AG10803 (cell line): ENCODE data around the gene MPZL1.

ENCODE experiments used
- DNase-seq: peaks from one replicate; pipeline ENCODE4 v3.0.0; 2010; ENCODE audit warnings: low read depth
- H3K4me3 ChIP-seq: 2 replicates; pipeline ENCODE4 v1.5.1; 2011; ENCODE audit warnings: mild to moderate bottlenecking, low read length, control low read depth
- TF ChIP-seq, protein P1 (sequence below): conservative IDR thresholded peaks from 2 replicates; pipeline ENCODE4 v1.5.1; 2011; ENCODE audit warnings: mild to moderate bottlenecking, low read length, control low read depth, inconsistent platforms

MPZL1 gene

DNA sequence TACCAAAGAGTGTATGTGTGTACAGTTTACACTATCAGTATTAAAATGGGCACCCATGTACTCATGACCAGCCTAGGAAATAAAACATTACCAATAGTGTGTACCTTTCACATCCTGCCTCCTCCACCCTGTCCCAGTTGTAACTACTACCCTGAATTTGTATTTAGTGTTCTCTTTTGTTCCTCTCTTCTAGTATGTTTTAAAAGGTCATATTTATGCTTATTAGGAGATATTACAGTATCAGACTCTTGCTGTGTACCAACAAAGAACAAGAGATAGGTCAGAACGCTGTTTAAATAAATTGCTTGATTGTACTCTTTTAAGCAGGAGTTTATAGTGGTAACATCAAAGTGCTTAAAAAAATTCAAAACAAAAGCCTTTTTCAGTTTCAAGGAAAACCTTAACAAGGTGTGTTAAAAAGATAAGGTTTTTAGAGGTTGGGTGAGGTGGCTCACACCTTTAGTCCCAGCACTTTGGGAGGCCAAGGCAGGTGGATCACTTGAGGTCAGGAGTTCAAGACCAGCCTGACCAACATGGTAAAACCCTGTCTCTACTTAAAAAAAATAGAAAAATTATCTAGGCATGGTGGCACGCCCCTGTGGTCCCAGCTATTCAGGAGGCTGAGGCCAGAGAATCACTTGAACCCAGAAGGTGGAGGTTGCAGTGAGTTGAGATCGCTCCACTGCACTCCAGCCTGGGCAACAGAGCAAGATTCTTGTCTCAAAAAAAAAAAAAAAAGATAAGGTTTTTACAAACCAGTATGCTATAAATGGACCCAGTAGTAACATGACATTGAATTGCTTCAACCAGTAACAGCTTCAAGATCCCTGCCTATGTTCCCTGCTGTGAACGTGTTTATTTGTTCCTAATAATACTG lies 35.9 kb downstream of the MPZL1 start:
- TF ChIP-seq, protein P1, sequence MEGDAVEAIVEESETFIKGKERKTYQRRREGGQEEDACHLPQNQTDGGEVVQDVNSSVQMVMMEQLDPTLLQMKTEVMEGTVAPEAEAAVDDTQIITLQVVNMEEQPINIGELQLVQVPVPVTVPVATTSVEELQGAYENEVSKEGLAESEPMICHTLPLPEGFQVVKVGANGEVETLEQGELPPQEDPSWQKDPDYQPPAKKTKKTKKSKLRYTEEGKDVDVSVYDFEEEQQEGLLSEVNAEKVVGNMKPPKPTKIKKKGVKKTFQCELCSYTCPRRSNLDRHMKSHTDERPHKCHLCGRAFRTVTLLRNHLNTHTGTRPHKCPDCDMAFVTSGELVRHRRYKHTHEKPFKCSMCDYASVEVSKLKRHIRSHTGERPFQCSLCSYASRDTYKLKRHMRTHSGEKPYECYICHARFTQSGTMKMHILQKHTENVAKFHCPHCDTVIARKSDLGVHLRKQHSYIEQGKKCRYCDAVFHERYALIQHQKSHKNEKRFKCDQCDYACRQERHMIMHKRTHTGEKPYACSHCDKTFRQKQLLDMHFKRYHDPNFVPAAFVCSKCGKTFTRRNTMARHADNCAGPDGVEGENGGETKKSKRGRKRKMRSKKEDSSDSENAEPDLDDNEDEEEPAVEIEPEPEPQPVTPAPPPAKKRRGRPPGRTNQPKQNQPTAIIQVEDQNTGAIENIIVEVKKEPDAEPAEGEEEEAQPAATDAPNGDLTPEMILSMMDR, result no peak
- DNase-seq, result no peak
- no peak overlapping the region for H3K4me3 ChIP-seq

- TF ChIP-seq, protein P1, result no peak
- H3K4me3 ChIP-seq, result no peak overlapping the region
- DNase-seq, result no peak
Measured at GRCh38 chr1:167761400-167761799, 39.6 kb downstream of the MPZL1 start.

DNA sequence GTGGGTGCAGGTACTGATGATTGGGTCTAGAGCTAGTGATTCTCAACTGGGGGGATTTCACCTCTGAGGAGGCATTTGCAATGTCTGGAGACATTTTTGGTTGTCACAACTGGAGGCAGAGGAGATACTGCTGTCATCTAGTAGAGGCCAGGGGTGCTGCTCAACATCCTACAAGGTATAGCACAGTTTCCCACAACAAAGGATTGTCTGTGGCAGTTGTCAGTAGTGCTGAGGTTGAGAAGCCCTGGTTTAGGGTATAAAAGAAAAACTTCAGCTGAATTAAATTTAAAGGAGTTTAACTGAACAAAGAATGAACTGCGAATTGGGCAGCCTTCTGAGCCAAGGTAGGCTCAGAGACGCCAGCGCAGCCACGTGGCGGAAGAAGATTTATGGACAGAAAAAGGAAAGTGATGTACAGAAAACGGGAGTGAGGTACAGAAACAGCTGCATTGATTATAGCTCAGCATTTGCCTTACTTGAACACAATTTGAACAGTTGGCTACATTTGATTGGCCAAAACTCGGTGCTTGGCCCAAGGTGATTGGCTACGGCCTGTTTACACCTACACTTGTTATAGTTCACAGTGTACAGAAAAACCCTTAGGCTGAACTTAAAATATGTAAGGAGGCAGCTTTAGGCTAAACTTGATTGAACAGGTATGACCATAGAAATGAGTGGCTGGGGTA lies 40.4 kb downstream of the MPZL1 start:
- no peak overlapping the region for H3K4me3 ChIP-seq
- no peak for DNase-seq
- TF ChIP-seq, protein P1, result no peak

DNA sequence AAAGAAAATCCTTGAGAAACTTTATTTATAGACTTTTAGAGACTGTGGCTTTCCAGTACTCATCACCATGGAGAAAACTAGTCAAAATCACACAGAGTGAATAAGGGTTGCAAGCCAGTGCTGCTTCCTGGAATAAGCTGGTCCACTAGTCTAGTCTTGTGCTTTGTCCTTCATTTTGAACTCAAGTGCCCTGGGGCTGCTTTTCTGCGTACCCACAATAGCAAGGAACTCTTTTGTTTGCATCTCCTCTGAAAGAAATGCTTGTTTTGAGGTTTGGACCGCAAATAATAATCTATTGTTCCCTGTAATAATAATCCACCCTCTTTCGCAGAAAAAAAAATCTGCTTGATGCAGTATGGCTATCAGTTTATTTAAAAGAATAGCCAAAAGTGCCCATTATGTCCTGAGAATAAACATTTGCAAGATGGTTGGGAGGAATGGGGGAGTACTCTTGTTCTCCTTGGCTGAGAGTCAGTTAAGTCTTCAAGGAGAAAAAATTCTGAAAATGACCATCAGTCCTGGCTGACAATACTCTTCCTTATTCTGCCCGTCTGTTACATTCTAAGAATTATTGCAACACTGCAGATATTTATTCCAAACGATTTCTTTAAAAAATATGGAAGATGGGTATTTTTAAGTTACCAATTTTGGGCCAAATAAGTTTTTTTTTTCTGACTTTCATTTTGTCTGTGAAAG lies 41.9 kb downstream of the MPZL1 start:
- no peak overlapping the region for H3K4me3 ChIP-seq
- TF ChIP-seq, protein P1, result no peak
- DNase-seq, result peak; percentile 33

DNA sequence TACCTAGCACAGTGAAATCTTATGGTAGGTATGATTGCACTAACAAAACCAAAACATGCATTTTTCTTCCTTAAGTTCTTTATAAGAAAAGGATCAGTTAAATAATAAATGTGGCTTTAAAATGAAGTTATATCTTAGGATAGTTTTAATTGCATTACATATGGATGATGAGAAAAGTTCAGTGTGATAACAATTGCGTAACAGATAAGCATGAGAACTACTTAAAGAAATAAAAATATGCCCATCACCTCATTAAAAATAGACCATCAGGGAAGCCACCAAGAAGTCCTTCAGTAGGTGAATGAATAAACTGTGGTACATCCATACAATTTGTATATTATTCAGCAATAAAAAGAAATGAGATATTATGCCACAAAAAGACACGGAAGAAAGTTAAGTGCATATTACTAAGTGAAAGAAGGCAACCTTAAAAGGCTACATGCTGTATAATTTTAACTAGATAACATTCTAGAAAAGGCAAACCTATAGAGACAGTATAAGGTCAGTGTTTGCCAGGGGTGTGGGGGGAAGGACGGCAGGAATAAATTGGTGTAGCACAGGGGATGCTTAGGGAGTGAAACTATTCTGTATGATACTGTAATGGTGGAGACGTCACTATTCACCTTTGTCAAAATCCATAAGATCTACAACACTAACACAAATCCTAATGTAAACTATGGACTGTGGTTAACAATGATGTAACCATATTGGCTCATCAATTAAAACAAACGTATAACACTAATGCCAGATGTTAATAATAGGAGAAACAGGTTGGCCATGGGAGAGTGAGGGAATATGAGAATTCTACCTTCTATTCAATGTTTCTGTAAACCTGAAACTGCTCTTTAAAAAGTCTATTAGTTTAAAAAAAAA lies 42.9 kb downstream of the MPZL1 start:
- no peak overlapping the region for H3K4me3 ChIP-seq
- TF ChIP-seq, protein P1, result no peak
- no peak for DNase-seq

GRCh38 chr1:167765496-167765895 lies 43.7 kb downstream of the MPZL1 start:
- no peak overlapping the region for H3K4me3 ChIP-seq
- TF ChIP-seq, protein P1, result no peak
- no peak for DNase-seq
